Measurements from ENCODE around the gene MCF2L.
A peak's percentile ranks its signal among the peaks of the same experiment; 100 is the strongest.

- TF ChIP-seq CTCF (IDR thresholded peaks at IDR 0.05) (no peak), POLR2A (IDR thresholded peaks at IDR 0.05) (no peak), POLR2AphosphoS5 (IDR thresholded peaks at IDR 0.05) (peak; percentile 23)
Measured at GRCh38 chr13:113105032-113105920, 136.3 kb downstream of the MCF2L start, which contains the start of gene F7.
